SU-DHL-6 (cell line): ENCODE data around the gene GPS2.

ENCODE experiments used
- H2AFZ ChIP-seq: fragments of 200-600 bp; sonication (generic); 2 replicates; pipeline ENCODE4 v1.6.1; 2014; ENCODE audit warnings: low read depth, mild to moderate bottlenecking, moderate library complexity, mixed read lengths, antibody characterized with exemption, low read length; ENCODE audit not compliant: severe bottlenecking
- H3F3A ChIP-seq: fragments of 200-600 bp; shearing (Covaris generic); 2 replicates; pipeline ENCODE4 v1.6.0; 2016; ENCODE audit warnings: antibody characterized with exemption, mild to moderate bottlenecking; ENCODE audit not compliant: insufficient read depth
- H3K27ac ChIP-seq: fragments of 200-600 bp; sonication (generic); 2 replicates; pipeline ENCODE4 v1.5.1; 2016; ENCODE audit warnings: low read depth, mild to moderate bottlenecking, low read length, moderate library complexity, mixed read lengths
- H3K27me3 ChIP-seq: fragments of 200-600 bp; sonication (generic), shearing (Covaris generic); 2 replicates; pipeline ENCODE4 v1.6.0; 2014; ENCODE audit warnings: mild to moderate bottlenecking, low read length
- H3K36me3 ChIP-seq: fragments of 200-600 bp; sonication (generic); 2 replicates; pipeline ENCODE4 v1.6.1; 2014; ENCODE audit warnings: mild to moderate bottlenecking, low read length, mixed read lengths
- H3K4me2 ChIP-seq: fragments of 300-600, 200-600 bp; shearing (Covaris generic), sonication (generic); 2 replicates; pipeline ENCODE4 v1.6.0; 2014; ENCODE audit warnings: low read length, low read depth, mild to moderate bottlenecking; ENCODE audit not compliant: poor library complexity, severe bottlenecking
- H3K4me3 ChIP-seq: fragments of 200-600 bp; sonication (generic); 2 replicates; pipeline ENCODE4 v1.5.1; 2014; ENCODE audit warnings: antibody characterized with exemption, low read length, mild to moderate bottlenecking, mixed read lengths; ENCODE audit not compliant: insufficient read depth, poor library complexity, severe bottlenecking
- H3K79me2 ChIP-seq: fragments of 200-600 bp; sonication (generic); 2 replicates; pipeline ENCODE4 v1.6.1; 2014; ENCODE audit warnings: mild to moderate bottlenecking, low read length, moderate library complexity; ENCODE audit not compliant: insufficient read depth
- H3K9ac ChIP-seq: fragments of 200-600 bp; sonication (generic); 2 replicates; pipeline ENCODE4 v1.7.0; 2014; ENCODE audit warnings: mild to moderate bottlenecking, low read length
- H3K9me2 ChIP-seq: fragments of 200-600 bp; sonication (generic); replicated peaks from 2 replicates; pipeline ENCODE4 v1.6.1; 2014; ENCODE audit warnings: low read length; ENCODE audit not compliant: insufficient read depth
- H3K9me3 ChIP-seq: fragments of 200-600 bp; sonication (generic); 2 replicates; pipeline ENCODE4 v1.6.1; 2014; ENCODE audit warnings: low read length, mixed read lengths; ENCODE audit not compliant: insufficient read depth
- H4K20me1 ChIP-seq: fragments of 200-600 bp; sonication (generic); 2 replicates; pipeline ENCODE4 v1.6.1; 2014; ENCODE audit warnings: low read depth, mild to moderate bottlenecking, antibody characterized with exemption, low read length, moderate library complexity, mixed read lengths
- CTCF ChIP-seq: fragments of 200-600 bp; sonication (generic); IDR thresholded peaks from one replicate; pipeline ENCODE4 v1.5.1; 2017; ENCODE audit warnings: antibody characterized with exemption, mild to moderate bottlenecking, low read length, moderate library complexity; ENCODE audit not compliant: insufficient read depth, poor library complexity, severe bottlenecking
- EZH2phosphoT487 ChIP-seq: fragments of 200-600 bp; sonication (generic), shearing (Covaris generic); conservative IDR thresholded peaks from 2 replicates; pipeline ENCODE4 v1.6.1; 2018; ENCODE audit warnings: mild to moderate bottlenecking, antibody characterized with exemption, low read length, moderate library complexity, mixed read lengths

The GPS2 gene

GRCh38 chr17:7295230-7296180, 19.7 kb downstream of the GPS2 start:
- H3K79me2 ChIP-seq: no peaks in the 10 kb centered on the region

GRCh38 chr17:7294614-7295153, 20.5 kb downstream of the GPS2 start, which contains the start of gene YBX2:
Gene YBX2 (minus strand): TSS chr17:7294639. CDS start chr17:7294500, 139 bp downstream.
- Histone ChIP-seq H3K27ac (no peak within 1 kb of the TSS), H3K4me2 (peak within 1 kb of the TSS; percentile 46), H3F3A (no peaks in the 10 kb centered on the region), H3K9me3 (no peaks in the 10 kb centered on the region), H3K36me3 (no peaks in the 10 kb centered on the region), H3K79me2 (no peaks in the 10 kb centered on the region), H4K20me1 (no peaks in the 10 kb centered on the region), H3K4me3 (peak within 1 kb of the TSS; percentile 18), H3K9ac (0 out of 2 replicates have a peak within 1 kb of the TSS, but pooled peaks have one; percentile 24), H3K9me2 (no peaks in the 10 kb centered on the region), H3K27me3 (no peaks in the 10 kb centered on the region), H2AFZ (no peak within 1 kb of the TSS)
- TF ChIP-seq CTCF: no peak
- no peak for TF ChIP-seq EZH2phosphoT487

More at GRCh38 chr17:7295230-7296180, 19.7 kb downstream of the GPS2 start:
- no peaks in the 10 kb centered on the region for H3K9me3 ChIP-seq
- H3K27me3 ChIP-seq: no peaks in the 10 kb centered on the region
- no peak overlapping the region for H3K4me3 ChIP-seq
- H3F3A ChIP-seq: no peaks in the 10 kb centered on the region
- H2AFZ ChIP-seq: peak overlapping the region; percentile 42
- no peaks in the 10 kb centered on the region for H3K9me2 ChIP-seq
- no peaks in the 10 kb centered on the region for H4K20me1 ChIP-seq
- no peak for TF ChIP-seq EZH2phosphoT487
- TF ChIP-seq CTCF: no peak
- H3K4me2 ChIP-seq: peak overlapping the region; percentile 46
- H3K27ac ChIP-seq: no peak overlapping the region
- H3K36me3 ChIP-seq: no peaks in the 10 kb centered on the region
- 0 out of 2 replicates have a peak overlapping the region, but pooled peaks have one; percentile 24 for H3K9ac ChIP-seq

- H3K4me2 ChIP-seq: no peak overlapping the region
- no peak overlapping the region for H2AFZ ChIP-seq
- no peak overlapping the region for H3K4me3 ChIP-seq
- H3K27ac ChIP-seq: no peak overlapping the region
- H3F3A ChIP-seq: no peaks in the 10 kb centered on the region
- H3K36me3 ChIP-seq: no peaks in the 10 kb centered on the region
- no peaks in the 10 kb centered on the region for H3K27me3 ChIP-seq
- no peak for TF ChIP-seq CTCF
- no peaks in the 10 kb centered on the region for H3K9me2 ChIP-seq
- no peak overlapping the region for H3K9ac ChIP-seq
- H3K9me3 ChIP-seq: no peaks in the 10 kb centered on the region
- no peaks in the 10 kb centered on the region for H3K79me2 ChIP-seq
- no peaks in the 10 kb centered on the region for H4K20me1 ChIP-seq
Measured at GRCh38 chr17:7293816-7294613, 21.1 kb downstream of the GPS2 start.
